Measurements from ENCODE around the gene RAB3IP.
"Not testable (repeated sequence)": the region's sequence is repeated elsewhere in the genome, so short reads cannot be mapped to it uniquely, and the experiment has no call there.

Gene RAB3IP

DNA sequence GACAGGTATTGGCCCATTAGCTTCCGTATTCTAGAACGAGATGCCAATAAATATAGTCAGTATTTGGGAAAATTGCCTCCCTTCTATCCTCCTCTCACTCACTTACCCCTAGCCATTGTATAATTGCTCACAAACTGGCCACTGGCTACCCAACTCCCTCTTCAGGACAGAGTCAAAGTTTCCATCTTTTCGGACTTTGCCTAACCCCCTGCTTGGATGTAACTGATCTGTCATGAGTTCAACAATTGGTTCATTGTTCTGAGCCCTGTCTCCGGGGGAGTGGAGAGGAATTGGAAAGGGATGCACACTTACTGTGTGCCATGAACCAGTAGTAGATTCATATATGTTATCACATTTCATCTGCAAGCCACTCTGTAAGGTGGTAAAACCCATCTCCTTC, 98.5 kb downstream of the RAB3IP start:
- no peak for ATAC-seq
- no peak overlapping the region for H3K27ac Mint-ChIP-seq
- H3K27me3 Mint-ChIP-seq = peaks cover 18% of the 10 kb centered on the region
- H3K4me3 Mint-ChIP-seq = no peak overlapping the region
- no peaks in the 10 kb centered on the region for H3K9me3 Mint-ChIP-seq
- DNase-seq = no peak
- no peaks in the 10 kb centered on the region for H3K4me1 Mint-ChIP-seq
- no peaks in the 10 kb centered on the region for H3K36me3 Mint-ChIP-seq (ENCODE audit: low read depth)

DNA sequence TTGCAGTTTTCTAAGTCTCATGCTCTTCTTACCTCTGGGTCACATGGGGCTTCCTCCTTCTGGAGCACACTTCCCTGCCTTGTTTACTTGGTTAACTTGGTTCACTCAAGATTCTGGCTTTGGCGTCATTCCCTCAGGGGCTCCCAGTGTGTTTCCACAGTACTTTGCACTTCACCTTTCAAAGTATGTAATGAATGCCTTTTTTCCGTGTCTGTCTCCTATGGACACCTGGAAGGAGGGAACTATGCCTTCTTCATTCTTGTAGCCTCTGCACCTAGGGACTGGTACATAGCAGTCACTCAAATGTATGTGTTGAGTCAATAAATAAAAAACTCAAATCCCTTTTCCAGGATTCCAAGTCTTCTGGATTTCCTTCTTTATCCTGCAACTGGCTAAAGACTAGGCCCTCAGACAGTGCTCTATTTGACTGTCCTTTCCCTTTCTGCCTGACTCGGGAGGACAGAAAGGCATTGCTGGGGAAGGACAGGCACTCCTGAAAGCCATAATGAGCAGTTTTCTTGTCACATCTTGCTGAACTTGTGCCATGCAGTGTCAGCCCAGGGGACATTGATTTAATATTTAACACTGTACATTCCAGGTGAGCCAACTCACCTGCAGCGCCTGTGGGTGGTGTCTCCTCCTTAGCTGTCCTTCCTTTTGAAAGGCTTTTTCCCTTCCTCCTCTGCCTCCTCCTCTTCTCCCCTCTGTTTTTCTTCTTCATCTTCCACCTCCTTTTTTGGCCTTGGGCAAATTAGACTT, 99.2 kb downstream of the RAB3IP start:
- H3K4me3 Mint-ChIP-seq = no peak overlapping the region
- ATAC-seq (no peak), DNase-seq (no peak)
- no peaks in the 10 kb centered on the region for H3K4me1 Mint-ChIP-seq
- no peaks in the 10 kb centered on the region for H3K36me3 Mint-ChIP-seq (ENCODE audit: low read depth)
- no peak overlapping the region for H3K27ac Mint-ChIP-seq
- no peaks in the 10 kb centered on the region for H3K9me3 Mint-ChIP-seq
- peaks cover 15% of the 10 kb centered on the region for H3K27me3 Mint-ChIP-seq

DNA sequence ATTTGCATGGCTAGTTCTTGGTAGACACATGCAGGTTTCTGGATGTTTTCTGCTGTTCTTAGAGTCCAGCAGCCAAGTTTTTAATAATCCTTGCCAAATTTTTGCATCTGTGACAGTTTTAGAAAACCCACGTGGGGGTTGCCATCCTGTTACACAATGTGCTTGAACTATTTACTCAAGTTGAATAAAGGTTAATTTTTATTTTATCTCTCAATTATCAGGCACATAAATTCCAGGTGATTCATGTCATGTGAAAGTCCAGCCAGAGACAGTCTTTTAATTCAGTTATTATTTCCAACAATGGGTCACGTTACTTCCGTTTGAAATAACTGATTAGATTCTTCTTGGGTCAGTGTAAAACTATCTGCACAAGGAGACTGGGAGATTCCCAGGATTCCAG, 102.1 kb downstream of the RAB3IP start:
- H3K9me3 Mint-ChIP-seq = no peaks in the 10 kb centered on the region
- H3K27ac Mint-ChIP-seq = no peak overlapping the region
- no peaks in the 10 kb centered on the region for H3K36me3 Mint-ChIP-seq (ENCODE audit: low read depth)
- H3K4me1 Mint-ChIP-seq = no peaks in the 10 kb centered on the region
- DNase-seq (no peak), ATAC-seq (no peak)
- no peak overlapping the region for H3K4me3 Mint-ChIP-seq
- peaks cover 10% of the 10 kb centered on the region for H3K27me3 Mint-ChIP-seq

- no peaks in the 10 kb centered on the region for H3K4me1 Mint-ChIP-seq
- H3K4me3 Mint-ChIP-seq = no peak overlapping the region
- DNase-seq (no peak), ATAC-seq (no peak)
- H3K27me3 Mint-ChIP-seq = peaks cover 7% of the 10 kb centered on the region
- H3K27ac Mint-ChIP-seq = no peak overlapping the region
- no peaks in the 10 kb centered on the region for H3K36me3 Mint-ChIP-seq (ENCODE audit: low read depth)
- H3K9me3 Mint-ChIP-seq = no peaks in the 10 kb centered on the region
Measured at GRCh38 chr12:69843608-69844007, 104.9 kb downstream of the RAB3IP start.

DNA sequence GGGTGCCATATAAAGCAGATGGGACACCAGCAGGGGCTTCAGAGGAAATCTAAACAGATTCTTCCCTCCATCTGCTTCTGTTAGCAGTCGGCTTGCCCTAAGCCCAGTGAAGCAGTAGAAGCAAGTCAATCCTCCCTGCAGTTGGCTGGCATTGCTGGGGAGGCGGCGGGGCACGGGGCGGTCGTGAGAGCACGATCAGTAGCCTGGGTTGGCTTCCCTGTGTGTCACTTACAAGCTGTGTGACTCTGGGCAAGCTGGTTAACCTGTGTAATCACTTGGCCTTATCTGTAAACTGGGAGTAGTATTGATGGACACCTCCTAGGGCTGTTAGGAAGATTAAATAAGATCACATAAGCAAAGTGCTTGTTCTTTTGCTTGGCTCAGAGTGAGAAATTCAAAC, 105.8 kb downstream of the RAB3IP start:
- ATAC-seq = no peak
- H3K9me3 Mint-ChIP-seq = no peaks in the 10 kb centered on the region
- no peak overlapping the region for H3K4me3 Mint-ChIP-seq

DNA sequence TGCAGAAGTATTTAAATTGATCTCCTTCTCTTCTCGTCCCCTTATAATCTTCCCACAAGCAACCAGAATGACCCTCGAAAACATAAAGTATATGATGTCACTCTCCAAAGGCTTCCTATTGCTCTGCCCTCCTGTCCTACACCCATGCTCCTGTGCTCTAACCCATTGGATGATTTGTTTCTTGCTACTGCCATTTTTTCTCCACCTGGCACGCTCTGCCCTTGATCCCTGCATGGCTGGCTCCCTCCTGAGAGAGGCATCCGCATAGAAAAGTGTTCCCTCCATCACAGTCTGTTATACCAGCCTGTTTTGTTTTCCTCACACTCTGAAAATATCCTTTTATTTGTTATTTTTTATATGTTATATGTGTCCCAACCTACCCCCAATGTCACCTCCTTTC, 106.2 kb downstream of the RAB3IP start:
- H3K27ac Mint-ChIP-seq = no peak overlapping the region
- no peaks in the 10 kb centered on the region for H3K36me3 Mint-ChIP-seq (ENCODE audit: low read depth)
- no peak overlapping the region for H3K4me3 Mint-ChIP-seq
- H3K9me3 Mint-ChIP-seq = peaks cover 2% of the 10 kb centered on the region
- no peaks in the 10 kb centered on the region for H3K4me1 Mint-ChIP-seq
- DNase-seq = no peak
- H3K27me3 Mint-ChIP-seq = peaks cover 7% of the 10 kb centered on the region
- ATAC-seq = no peak

More for the DNA sequence above, 105.8 kb downstream of the RAB3IP start:
- no peak for DNase-seq
- Mint-ChIP-seq H3K36me3 (ENCODE audit: low read depth) (no peaks in the 10 kb centered on the region), H3K27ac (no peak overlapping the region), H3K27me3 (peaks cover 7% of the 10 kb centered on the region), H3K4me1 (no peaks in the 10 kb centered on the region)

DNA sequence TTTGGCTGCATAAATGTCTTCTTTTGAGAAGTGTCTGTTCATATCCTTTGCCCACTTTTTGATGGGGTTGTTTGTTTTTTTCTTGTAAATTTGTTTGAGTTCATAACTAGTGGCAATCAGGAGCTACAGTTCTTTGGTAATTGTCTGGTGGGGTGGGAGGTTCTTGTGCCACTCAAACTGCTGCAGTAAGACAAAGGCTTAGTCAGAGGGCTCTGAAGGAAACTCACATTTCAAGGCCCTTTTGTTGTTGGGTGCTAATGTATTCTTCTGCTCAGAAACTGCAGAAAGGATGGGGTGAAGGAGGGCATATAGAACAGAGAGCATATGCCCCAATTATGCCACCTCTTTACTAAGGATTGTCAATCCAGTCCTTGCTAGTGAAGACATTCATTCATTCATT, 108.3 kb downstream of the RAB3IP start:
- Mint-ChIP-seq H3K9me3 (peaks cover 5% of the 10 kb centered on the region), H3K36me3 (ENCODE audit: low read depth) (no peaks in the 10 kb centered on the region), H3K27ac (no peak overlapping the region), H3K4me1 (no peaks in the 10 kb centered on the region), H3K27me3 (peaks cover 8% of the 10 kb centered on the region), H3K4me3 (no peak overlapping the region)
- ATAC-seq (no peak), DNase-seq (no peak)

- DNase-seq = no peak
- ATAC-seq = no peak
Measured at GRCh38 chr12:69851976-69852375, 113.3 kb downstream of the RAB3IP start.

DNA sequence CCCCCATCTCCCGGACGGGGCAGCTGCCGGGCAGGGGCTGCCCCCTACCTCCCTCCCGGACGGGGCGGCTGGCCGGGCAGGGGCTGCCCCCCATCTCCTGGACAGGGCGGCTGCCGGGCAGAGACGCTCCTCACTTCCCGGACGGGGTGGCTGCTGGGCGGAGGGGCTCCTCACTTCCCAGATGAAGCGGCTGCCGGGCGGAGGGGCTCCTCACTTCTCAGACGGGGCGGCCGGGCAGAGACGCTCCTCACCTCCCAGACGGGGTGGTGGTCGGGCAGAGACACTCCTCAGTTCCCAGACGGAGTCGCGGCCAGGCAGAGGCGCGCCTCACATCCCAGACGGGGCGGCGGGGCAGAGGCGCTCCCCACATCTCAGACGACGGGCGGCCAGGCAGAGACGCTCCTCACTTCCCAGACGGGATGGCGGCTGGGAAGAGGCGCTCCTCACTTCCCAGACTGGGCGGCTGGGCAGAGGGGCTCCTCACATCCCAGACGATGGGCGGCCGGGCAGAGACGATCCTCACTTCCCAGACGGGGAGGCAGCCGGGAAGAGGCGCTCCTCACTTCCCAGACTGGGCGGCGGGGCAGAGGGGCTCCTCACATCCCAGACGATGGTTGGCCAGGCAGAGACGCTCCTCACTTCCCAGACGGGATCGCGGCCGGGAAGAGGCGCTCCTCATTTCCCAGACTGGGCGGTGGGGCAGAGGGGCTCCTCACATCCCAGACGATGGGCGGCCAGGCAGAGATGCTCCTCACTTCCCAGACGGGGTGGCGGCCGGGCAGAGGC, 114.7 kb downstream of the RAB3IP start:
- H3K27me3 Mint-ChIP-seq; H3K9me3 Mint-ChIP-seq; H3K4me3 Mint-ChIP-seq; H3K27ac Mint-ChIP-seq; H3K36me3 Mint-ChIP-seq (ENCODE audit: low read depth); ATAC-seq; H3K4me1 Mint-ChIP-seq; DNase-seq: not testable (repeated sequence)

More at GRCh38 chr12:69851976-69852375, 113.3 kb downstream of the RAB3IP start:
- no peaks in the 10 kb centered on the region for H3K4me1 Mint-ChIP-seq
- H3K9me3 Mint-ChIP-seq = peaks cover 10% of the 10 kb centered on the region
- H3K4me3 Mint-ChIP-seq = no peak overlapping the region
- no peak overlapping the region for H3K27ac Mint-ChIP-seq
- H3K27me3 Mint-ChIP-seq = peaks cover 3% of the 10 kb centered on the region
- no peaks in the 10 kb centered on the region for H3K36me3 Mint-ChIP-seq (ENCODE audit: low read depth)

- Mint-ChIP-seq H3K9me3 (no peaks in the 10 kb centered on the region), H3K4me3 (no peak overlapping the region), H3K4me1 (no peaks in the 10 kb centered on the region), H3K27ac (no peak overlapping the region), H3K27me3 (peaks cover 7% of the 10 kb centered on the region), H3K36me3 (ENCODE audit: low read depth) (no peaks in the 10 kb centered on the region)
- ATAC-seq (no peak), DNase-seq (no peak)
Measured at GRCh38 chr12:69866698-69867097, 128.0 kb downstream of the RAB3IP start.

GRCh38 chr12:69868695-69869094, 130.0 kb downstream of the RAB3IP start:
- ATAC-seq = no peak
- no peaks in the 10 kb centered on the region for H3K36me3 Mint-ChIP-seq (ENCODE audit: low read depth)
- H3K4me1 Mint-ChIP-seq = no peaks in the 10 kb centered on the region
- H3K27me3 Mint-ChIP-seq = peaks cover 12% of the 10 kb centered on the region
- no peak for DNase-seq
- H3K27ac Mint-ChIP-seq = no peak overlapping the region
- no peaks in the 10 kb centered on the region for H3K9me3 Mint-ChIP-seq
- no peak overlapping the region for H3K4me3 Mint-ChIP-seq

DNA sequence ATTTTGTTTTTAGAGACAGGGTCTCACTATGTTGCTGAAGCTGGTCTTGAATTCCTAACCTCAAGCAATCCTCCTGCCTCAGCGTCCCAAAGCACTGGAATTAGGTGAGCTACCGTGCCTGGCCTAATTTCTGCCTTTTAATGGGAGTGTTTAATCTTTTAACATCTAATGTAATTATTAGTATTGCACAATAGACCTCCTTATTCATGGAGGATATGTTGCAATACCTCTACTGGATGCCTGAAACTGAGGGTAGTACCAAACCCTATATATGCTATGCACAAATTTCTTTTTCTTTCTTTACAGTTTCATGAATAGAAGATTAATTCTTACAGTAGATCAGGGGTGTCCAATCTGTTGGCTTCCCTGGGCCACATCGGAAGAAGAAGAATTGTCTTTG, 134.1 kb downstream of the RAB3IP start:
- Mint-ChIP-seq H3K27ac (no peak overlapping the region), H3K4me3 (no peak overlapping the region), H3K36me3 (ENCODE audit: low read depth) (no peaks in the 10 kb centered on the region), H3K9me3 (no peaks in the 10 kb centered on the region), H3K4me1 (no peaks in the 10 kb centered on the region), H3K27me3 (peaks cover 14% of the 10 kb centered on the region)
- no peak for ATAC-seq
- DNase-seq = no peak
